NCI-H1694 (cell line): Measurements from ENCODE around the gene TBX21.

Experiments
- DNase-seq: peaks from one replicate; lab custom pipeline; 2025; lab: John Stamatoyannopoulos, UW

The TBX21 gene

DNA sequence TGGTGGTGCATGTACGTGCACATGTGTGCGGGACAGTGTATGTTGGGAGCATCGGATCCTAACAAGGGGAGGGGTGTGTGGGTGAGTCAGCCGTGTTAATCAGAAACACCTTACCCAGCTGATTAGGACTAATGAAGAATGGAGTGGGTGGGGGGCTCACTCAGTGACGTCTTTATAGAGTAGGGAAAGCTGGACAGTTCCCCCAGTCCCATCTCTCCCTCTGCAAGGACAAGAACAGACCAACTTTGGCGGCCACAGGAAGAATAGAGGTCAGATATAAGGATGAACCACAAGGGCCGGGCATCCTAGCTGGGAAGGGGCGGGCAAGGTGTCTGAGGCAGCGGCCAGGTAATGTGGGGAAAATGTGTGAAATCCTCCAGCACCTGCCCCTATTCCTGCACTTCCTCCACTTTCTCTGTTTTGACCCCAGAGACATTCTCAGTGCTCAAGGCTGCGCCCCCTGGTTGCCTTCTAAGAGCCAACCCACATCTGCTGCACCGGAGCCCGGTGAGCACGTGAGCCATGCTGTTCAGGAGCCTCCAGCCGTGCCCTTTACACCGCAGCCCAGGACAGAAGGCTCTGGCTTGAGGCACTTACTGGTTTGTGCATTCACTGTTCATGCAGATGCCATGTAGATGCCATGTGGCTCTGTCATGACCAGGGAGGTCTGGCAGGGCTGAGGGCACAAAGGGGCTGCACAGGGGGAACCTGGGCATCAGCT is 18.9 kb upstream of the TBX21 start:
- no peak for DNase-seq

DNA sequence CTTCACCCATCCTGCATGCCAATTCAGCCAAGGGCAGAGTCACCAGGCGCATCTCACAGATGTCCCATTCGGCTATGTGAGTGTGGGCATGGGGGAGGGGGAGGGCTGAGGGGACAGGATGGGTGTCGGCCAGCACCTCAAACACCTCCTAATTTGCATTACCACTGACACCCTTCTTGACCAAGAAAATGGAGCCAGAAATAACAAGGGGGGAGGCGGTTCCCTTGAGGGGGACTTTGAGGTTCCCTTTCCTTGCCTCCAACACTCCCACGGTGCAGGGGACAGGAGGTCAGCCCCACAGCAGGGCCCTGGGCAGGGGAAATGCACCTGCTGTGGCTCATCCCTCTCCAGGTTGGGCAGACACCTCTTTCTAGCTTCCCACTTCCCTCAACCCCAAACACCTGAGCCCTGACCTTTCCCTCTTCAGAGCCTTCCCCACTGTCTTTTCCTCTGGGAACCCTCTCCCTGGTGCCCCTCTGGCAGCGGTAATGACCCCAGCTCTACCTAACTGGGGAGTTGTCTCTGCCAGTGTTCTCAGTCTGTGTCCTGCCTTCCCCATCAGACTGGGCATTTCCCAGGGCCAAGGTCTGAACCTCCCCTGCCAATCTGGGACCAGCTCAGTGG is 18.2 kb upstream of the TBX21 start:
- no peak for DNase-seq

DNA sequence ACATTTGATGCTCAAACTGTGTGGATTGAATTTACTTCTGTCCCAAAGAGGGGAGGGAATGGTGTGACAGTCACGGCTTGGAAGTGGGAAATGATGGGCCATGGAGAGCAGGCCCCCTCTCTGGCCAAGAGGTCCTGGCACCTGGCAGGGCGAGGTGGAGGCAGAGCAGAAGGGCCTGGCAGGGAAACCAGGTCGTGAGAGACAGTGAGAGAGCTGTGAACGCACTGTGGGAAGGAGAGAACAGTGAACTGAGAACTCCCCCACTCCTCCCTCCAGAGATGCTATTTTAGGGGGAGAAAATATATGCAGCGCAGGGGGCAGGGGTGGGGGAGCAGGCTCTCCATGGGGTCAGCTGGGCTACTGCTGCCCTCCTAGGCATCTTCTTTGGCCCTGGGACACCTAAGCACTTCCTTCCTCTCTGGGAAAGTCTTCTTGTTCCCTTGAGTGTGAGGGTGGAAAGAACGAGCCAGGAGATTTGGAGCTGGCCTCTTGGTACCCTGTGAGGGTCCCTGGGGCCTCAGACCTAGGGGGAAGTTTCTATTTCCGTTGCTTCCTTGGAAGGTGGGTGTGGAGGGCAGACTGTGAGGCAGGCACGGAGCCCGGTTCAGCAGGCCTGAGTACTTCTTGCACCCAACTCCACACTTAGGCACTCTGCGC is 17.2 kb upstream of the TBX21 start:
- no peak for DNase-seq

DNA sequence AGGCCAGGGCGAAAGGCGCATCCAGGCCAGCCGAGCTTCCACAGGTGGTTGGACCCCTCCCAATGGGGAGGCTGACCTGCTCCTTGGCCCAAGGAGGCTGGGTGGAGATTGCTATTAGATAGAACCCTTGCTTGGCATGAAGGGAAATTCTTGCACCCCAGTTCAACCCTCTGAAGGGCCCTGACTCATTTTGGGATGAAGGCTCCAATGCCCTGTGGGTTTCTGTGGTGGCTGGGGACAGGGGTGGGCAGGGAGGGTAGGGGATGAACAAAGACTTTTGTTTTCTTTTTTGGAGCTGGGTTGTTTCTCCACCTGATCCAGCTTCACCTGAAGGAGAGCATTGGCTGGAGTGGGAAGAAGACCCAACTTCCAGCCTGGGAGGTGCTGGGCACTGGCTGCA is 16.7 kb upstream of the TBX21 start:
- DNase-seq = no peak

DNA sequence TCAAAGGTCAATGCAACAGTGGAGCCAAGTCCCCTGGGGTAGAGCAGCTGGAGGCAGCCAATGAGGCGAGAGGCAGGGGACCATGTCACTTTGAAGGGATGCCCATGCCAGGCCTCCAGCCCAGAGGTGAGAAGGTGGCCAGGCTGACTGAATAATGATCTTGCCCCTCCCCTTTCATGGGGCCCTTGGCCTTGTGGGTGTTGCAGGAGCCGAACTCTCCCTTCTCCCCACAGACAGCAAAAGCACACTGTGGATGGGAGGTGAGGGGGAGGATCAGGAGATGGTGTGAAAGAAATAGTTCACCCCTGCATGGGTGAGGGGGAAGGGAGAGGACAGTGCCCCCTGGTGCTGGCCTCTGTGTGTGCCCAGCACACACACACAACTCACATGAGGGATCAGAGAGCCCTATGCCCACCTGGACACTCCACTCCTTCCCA is 15.8 kb upstream of the TBX21 start:
- DNase-seq = no peak

DNA sequence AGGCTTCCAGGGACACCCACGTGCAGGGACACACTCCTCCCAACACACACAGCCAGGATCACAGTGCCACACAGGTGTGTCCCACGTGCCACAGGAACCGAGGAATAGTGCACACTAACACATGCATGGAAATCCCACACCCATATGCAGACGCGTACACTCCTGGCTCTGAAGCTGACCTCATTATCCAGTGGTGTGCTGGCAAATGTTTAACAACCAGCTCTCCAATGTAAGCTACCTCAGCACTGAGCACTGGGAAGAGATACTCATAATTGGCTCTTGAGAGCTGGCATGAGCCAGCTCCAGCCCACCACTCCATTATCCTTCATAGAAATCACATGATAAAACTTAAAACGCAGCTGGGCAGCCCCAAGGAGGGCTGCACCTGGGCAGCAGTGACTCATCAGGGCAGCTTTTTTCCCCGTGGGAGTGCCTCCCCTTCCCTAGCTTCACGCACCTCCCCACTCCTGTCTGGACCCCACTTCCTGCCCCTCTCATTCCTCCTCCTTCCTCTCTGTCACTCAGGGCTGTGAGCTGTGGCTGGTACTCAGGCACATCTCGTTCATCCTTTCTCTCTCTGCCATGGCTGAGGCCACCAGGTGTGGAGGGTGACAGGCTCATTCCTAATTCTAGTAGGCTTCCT is 14.9 kb upstream of the TBX21 start:
- DNase-seq = no peak

DNA sequence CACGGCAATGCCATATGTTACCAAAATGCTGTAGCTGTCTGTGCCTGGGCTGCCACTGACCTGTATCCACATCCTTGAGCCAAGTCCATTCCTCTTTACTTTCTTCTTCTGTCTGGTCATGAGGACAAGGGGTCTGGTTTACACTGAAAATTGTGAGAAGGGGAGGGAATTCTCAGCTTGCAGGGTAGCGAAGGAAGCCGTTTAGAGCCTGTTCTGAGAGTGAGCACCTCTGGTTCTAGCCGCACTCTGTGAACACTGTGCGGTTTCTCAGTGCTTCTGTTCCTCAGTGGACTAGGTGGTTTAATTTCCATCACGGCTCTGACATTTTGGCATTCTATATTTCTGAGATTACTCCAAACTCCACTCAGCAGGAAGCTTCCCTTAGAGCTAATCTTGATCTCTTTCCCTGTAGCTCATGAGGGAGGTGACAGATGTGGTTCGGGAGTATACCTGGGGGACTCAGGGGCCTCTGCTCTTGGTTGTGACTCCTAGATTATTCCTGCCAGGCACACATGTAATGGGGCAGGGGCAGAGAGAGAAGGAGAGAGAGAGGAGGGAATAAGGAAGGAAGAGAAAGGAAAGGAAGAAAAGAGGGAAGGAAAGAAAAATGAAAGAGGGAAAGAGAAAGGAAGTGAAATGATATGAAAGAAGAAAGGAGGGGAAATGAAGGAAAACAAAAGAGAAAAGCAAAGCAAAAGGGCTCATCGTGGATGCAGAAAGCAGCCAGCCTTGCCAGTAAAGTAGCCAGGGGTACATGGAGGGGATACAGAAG is 14.2 kb upstream of the TBX21 start:
- no peak for DNase-seq

DNA sequence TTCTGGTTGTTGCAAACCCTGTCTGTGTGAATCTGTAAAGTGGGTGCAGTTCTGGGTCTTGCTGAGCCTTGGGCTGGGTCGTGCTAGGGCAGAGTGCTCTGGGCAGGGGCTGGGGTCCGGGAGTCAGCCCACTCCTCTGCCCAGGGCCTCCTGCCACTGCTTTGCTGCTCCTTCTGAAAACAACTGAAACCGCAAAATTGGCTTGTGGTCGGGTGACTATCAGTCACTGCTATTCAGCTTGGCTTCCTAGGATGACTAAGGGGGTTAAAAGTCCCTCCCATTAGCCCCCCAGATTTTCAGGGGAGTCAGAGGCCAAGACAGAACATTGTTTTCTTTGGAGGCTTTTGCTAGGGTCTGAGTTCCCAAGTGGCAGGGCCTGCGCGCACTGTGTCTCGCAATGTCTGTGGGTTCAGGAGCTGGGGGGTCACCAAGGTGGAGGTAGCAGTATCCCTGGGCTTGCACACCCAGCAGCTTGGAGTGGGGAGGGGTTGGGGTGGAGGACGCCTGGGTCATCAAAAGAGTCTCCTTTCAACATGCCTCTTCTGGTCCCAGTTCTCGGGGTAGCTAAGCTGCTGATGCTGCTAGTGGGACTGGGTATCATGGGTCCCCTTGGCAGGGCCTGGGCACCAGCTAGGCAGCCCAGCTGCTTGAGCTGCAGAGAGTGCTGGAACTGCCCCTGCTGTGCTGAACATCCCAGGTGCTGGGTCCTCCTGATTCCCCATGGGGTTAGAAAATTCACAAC is 13.5 kb upstream of the TBX21 start:
- no peak for DNase-seq

DNA sequence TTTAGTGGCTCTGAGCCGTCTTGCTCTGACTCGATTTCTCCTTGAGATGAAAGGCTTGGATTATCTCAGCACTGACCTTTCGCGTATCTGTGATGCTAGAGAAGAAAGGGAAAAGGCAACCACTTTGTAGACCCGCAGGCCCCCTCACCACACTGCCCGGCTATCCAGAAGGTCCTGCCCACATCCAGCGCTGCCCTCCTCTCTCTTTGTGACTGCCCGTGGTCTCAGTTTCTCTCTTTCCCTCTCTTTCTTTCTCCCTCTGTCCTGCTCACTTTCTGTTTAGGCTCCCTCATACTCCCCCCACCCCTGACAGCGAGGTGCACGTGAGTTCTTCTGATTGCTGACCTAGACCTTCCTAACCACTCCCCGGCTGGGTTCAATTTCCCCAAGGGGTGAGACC is 12.8 kb upstream of the TBX21 start:
- no peak for DNase-seq

DNA sequence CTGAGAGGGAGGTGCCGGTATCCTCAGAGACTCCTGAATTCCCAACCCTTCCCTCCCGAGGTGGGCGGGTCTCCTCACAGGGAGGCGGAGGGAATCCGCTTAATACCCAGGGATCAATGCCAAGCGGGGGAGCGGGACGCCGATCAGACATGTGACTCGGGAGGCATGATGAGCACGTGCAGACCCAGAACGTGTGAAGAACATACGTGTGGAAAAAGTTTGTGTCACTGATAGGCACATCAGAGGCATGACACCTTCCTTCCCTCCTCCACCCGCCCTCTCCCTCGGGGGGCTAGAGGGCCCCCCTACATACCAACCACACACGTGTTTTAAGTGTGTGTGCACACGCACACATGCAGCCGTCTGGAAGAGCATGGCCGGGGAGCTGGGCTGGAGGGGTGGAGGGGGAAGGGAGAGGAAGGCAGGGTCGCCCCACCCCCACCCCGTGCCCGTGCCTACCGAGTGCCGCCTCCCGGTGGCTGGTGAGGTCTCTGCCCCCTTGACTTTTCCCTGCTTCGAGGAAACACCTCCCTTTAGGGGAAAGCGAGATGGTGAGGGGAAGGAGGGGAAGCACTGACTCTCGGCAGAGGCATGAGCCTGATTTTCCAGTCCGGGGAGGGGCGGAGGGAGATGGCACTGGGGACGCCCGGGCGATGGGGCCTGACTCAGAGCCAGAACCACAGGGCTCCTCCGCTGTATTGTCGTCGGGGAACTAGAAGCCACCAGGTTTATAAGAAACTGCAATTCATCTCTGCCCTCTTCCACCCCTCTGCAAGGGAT is 12.1 kb upstream of the TBX21 start:
- no peak for DNase-seq

DNA sequence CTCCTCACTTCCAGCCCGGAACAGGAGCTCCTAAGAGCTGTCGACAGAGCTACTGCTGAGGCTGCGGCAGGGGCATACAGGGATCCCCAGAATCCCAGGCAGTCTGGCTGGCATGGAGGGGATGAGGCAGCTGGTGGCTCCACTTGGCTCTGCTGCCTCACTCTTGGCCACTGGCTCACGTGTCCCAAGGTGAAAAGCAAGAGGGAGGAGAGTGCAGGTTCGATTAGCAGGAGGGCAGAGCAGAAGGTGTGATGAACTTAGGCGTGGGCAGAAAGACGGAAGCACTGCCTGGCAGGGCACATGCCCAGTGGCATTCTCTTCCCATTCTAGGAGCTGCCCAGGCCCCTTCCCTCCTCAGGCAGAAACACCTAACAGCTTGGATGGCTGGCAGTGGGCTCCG is 11.3 kb upstream of the TBX21 start:
- no peak for DNase-seq

DNA sequence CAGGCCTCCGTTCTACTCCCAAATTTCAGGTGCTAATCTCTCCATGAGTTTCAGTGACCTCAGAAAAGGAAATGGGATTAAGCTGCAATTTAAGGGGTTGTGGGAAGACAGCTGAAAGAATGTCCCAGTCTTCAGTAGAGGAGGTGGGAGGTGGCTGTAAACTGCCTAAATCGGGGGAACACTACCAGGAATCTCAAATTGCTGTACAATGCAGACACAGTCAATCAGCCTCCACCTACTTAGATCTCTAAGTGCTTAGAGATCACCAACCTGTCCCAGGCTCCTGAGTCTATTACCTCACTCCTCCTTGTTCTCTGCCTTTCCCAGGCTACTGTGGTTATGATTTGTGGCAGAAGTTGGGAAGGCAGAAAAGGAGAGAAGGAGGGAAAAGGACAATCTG is 8.3 kb upstream of the TBX21 start:
- no peak for DNase-seq

DNA sequence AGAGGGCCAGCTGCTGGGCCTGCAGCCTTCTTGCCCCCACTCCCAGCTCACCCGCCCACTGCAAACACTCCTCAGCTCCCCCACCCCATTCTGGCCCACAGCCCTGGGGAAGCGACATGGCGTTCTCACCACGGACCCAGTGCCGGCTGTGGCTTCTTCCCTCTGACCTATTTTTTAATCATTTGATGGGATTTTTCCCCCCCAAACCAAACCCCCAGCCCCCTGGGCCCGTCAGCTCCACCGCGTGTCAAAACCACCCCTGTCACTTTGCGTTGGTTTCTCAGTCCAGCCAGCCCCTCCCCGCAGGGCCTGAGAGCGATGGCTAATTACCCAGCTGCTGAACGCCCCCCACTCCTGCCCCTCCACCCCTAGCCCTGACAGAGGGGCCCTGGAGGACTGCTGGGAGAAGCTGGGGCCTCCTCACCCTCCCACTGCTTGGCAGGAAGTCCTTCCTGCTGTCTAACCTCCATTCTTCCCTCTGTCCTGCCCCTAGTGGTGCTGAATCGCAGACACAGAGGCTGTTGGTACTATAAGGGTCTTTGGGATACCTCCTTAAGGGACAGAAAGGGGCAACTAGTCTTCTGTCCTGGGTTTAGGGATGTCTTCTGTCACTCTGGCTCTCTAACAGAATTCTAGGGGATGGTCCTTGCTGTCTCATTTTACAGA is 7.5 kb upstream of the TBX21 start:
- no peak for DNase-seq

DNA sequence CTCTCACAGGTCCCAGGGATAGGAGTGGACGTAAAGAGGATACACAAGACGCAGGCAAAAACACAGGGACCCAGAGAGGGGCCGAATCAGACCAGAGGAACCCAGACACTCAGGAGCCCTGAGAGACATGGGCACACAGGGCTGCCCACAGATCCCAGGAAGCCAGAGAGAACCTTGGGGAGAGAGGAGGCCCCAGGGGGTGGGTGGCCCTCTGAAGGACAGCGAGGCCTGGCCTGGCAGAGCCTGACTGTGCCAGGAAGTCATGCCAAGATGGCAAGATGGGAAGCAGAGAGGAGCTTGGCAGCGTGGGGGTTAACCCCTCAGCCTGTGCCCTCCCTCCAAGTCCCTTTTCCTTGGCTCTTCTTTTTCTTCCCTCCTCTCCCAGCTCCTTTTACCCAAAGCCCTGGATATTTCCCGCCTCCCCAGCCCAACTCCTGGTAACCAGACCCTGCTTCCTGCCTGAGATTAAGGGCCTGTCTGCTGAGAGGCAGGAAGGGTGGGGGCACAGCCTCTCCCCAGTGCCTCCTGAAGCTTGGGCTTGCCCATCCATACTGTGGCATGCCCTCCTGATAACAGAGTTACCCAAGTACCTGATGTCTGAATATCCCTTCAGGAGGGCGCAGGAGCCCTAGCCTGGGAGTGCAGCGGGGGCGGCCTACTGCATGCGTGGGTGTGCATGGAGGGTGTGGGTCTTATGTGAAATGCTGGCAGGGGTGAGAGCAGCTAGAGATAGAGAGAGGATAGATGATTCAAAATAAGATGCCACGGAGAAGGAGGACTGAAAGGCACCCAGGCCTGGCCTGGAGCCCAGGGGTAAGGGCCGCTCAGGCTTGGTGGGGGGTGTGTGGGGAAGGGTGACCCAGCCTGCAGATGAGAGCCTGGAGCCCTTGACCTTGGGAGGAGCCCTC is 6.0 kb upstream of the TBX21 start:
- DNase-seq = no peak

DNA sequence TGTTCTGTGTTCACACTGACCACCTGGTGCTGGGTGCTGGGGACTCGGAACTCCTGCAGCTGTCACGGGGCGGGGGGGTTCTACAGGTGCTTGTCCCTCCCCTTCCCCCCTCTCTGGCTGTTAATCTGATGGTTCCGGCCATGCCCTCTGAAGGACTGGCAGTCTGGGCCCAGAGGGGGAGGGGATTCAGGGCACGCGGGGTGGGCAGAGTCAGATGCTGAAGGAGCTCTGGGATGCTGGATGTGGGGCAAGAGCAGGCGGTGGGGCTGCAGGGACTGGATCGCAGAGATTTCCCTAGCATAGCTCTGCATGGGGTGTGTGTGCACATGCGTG is 5.4 kb upstream of the TBX21 start:
- DNase-seq = no peak

DNA sequence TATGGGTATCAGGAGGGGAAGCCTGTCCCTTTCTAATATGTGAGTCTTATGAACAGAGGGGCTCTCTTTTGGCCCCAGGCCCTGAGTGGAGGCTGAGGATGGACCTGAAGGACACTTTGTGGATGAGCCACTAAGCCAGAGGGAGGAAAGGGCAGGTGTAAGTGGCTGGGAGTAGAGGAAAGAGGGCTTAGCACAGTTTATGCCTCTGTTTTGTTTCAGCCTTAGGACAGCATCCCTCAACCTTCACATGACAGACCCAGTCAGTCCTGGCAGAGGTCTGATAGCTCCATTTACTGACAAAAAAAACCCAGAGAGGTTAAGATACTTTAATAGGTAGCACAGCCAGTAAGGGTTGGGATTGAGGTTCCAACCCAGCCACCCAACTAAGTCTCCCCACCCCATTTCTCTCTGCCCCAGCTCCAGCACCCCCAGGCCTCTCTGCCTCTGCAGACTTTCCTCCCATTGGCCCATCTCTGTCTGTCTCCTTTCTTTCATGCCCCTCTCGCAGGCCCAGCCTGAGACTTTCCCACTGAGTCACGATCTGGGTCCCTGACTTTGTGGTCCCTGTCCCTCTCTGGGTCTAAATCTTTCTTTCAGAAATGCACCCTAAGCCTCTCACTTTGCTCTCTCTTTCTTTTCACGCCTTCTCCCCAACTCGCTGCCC is 4.7 kb upstream of the TBX21 start:
- no peak for DNase-seq

DNA sequence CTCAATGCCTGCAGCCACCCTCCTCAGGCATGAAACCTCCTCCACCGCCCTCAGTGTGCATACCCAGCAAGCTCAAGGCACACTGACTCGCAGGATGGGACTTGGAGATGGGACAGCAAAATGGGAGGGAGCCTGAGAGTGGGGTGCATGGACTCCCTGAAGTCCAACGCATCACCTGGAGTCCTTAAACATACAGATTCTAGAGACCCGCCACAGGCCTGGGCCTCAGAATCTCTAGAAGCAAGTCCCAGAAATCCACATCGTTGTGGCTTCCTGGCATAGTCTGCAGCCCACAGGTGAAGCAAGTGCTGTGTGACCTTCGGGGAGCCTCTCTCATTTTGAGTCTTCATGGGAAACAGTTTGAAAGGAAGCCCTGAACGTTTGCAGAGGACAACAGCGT is 3.6 kb upstream of the TBX21 start:
- DNase-seq = no peak

DNA sequence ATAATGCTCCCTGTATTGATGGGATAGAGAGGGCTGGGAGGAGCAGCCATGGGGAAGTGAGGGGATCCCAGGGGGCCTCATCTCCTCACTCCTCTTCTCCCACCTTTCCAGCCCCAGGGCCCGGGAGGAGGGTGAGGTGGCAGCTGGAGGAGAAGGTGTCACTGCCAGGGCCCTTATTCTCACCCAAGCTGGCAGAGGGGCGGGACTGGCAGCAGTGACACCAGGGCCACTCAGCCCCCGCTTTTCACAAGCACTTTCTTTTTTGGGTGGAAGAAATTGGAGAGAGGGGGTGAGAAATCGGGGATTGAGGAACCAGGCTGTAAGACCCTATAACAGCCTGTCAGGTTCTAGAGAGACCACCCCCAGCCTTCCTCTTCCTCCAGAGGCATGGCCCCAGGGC is 2.4 kb upstream of the TBX21 start:
- no peak for DNase-seq

DNA sequence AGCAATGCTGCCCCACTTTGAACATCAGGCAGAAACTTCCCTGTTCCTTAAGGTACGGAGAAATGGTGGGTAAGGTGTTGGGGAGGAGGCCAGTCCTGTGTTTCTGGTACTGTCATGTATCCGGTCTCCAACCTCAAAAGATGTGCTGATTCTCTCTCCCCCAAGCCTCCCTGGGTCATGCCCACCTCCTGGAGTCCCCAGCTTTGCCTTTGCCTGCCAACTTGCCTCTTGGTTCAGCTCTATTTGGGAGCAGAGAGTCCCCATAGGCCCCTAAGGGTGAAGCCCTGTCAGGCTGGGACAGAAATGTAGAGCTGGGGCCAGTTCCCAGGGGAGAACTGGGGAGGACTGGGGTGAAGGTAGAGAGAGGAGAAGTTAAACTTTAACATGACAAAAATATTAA is 1.6 kb upstream of the TBX21 start:
- DNase-seq = no peak
